ENCODE data around the gene UGT1A10.

GRCh38 chr2:233743464-233744259 is 107.4 kb downstream of the UGT1A10 start:
- TF ChIP-seq CTCF (IDR thresholded peaks at IDR 0.05; ENCODE audit: low read depth, low read length) (no peak), MAX (IDR thresholded peaks at IDR 0.05; ENCODE audit: low read depth, low read length) (no peak), MYC (IDR thresholded peaks at IDR 0.05; ENCODE audit: low read depth, low read length) (no peak), POLR2A (IDR thresholded peaks at IDR 0.05; ENCODE audit: extremely low read depth, insufficient read length) (no peak)
